ENCODE results near the gene DHDDS.
A peak's percentile ranks its signal among the peaks of the same experiment; 100 is the strongest.

Gene DHDDS

GRCh38 chr1:26410706-26411623 lies 21.2 kb upstream of the DHDDS start, which contains the start of gene LIN28A:
LIN28A (plus strand) TSS chr1:26410817; CDS start chr1:26410892, 75 bp downstream.
- no peak within 1 kb of the TSS for H3K27ac Mint-ChIP-seq

GRCh38 chr1:26411624-26412074 lies 20.5 kb upstream of the DHDDS start:
- no peaks in the 10 kb centered on the region for H3K9me3 Mint-ChIP-seq
- ATAC-seq, result no peak
- H3K4me1 Mint-ChIP-seq, result peaks cover 34% of the 10 kb centered on the region

More at GRCh38 chr1:26410706-26411623, 21.2 kb upstream of the DHDDS start, which contains the start of gene LIN28A:
- DNase-seq (peak in 1 of 2 donors; percentile 9), ATAC-seq (no peak)
- Mint-ChIP-seq H3K4me1 (peaks cover 34% of the 10 kb centered on the region), H3K4me3 (peak within 1 kb of the TSS; percentile 4 to 22), H3K9me3 (no peaks in the 10 kb centered on the region), H3K27me3 (peaks cover 74% of the 10 kb centered on the region)

DNA sequence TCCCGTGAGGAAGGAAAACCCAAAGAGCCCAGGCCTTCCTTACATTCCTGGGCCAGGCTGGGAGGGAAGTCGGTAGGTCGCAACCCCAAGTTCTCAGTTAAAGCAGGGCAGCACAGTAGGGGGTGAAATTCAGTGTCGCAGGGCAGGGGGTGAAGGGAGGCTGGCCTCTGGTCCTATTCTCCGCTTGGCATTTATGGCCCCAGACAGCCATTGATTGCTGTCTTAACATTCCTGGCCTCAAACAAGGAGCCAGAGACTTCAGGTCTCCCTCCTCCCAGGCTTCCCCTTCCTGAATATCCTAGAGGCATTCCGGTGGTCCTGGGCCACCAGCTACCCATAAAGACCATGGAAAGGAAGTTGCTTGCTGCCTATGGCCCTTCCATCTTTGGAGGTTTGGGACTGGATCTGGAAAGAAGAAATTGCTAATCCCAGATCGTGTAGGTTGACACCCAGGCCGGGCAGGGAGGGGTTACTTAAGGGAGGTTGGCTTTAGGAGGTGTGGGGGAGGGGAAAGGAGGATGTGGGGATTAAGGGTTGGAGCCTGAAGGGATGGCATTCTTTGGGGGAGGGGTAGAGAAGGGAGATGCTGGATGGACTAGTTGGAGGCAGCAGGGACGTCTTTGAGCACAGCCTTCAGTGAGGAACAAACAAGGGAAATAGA lies 19.8 kb upstream of the DHDDS start:
- ATAC-seq (no peak), DNase-seq (no peak)
- peaks cover 34% of the 10 kb centered on the region for H3K4me1 Mint-ChIP-seq
- peaks cover 74% of the 10 kb centered on the region for H3K27me3 Mint-ChIP-seq
- no peak overlapping the region for H3K27ac Mint-ChIP-seq
- H3K4me3 Mint-ChIP-seq, result no peak overlapping the region
- no peaks in the 10 kb centered on the region for H3K9me3 Mint-ChIP-seq

More at GRCh38 chr1:26411624-26412074, 20.5 kb upstream of the DHDDS start:
- Mint-ChIP-seq H3K27ac (no peak overlapping the region), H3K27me3 (peaks cover 74% of the 10 kb centered on the region), H3K4me3 (no peak overlapping the region)
- DNase-seq, result no peak

DNA sequence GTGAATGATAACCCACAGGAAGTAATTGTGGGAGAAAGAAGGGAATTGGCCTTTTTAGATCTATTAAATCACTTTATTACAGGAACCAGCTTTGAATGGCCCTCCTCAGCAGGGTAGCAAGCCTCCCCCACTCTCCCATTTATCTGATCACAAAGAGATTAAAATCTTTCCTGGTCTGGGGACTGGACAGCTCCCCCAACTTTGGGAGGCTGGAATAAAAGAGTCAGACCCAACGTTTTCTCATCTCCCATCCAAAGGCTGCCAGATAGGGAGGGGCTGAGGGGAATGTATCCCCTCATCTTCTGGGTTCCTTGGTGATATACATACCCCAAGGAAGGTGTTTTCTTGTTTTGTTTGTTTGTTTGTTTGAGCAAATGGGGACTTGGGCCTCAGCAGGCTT lies 19.1 kb upstream of the DHDDS start:
- H3K9me3 Mint-ChIP-seq, result no peaks in the 10 kb centered on the region
- peaks cover 67% of the 10 kb centered on the region for H3K27me3 Mint-ChIP-seq
- ATAC-seq, result no peak

DNA sequence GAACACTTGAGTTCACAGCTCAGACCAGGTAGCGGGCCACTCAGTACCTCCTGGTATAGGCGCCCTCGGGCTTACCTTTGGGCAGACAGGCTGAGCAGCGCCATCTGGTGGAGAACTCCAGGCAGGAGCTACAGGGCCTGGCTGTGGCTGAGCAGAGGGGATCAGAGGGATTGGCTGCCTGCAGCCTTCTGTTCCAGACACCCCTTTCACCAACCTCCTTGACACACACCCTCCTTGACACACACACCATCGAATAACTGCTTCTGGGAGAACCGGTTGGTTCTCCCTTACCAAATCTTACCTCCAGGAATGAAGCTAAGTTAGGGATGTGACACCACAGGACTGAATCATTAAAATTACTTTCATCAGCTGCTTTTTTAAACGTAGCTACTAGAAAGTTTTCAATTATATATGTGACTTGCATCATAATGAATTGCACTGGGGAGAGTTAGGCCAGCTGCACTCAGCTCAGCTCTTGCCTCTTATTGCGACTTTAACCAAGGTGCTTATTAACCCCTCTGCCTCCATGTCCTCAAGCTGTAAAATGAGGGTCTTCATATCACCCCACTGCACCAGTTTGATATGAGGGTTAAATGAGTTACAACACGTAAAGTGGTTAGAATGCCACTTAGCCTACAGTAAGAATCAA lies 14.9 kb upstream of the DHDDS start:
- peak; percentile 100 for ATAC-seq
- H3K27ac Mint-ChIP-seq, result no peak overlapping the region
- no peaks in the 10 kb centered on the region for H3K4me1 Mint-ChIP-seq
- no peak overlapping the region for H3K4me3 Mint-ChIP-seq
- peak; percentile 78 to 83 for DNase-seq
- peaks cover 35% of the 10 kb centered on the region for H3K27me3 Mint-ChIP-seq
- H3K9me3 Mint-ChIP-seq, result no peaks in the 10 kb centered on the region

More for the DNA sequence above, 19.1 kb upstream of the DHDDS start:
- DNase-seq, result no peak
- Mint-ChIP-seq H3K4me1 (peaks cover 34% of the 10 kb centered on the region), H3K4me3 (no peak overlapping the region), H3K27ac (no peak overlapping the region)

DNA sequence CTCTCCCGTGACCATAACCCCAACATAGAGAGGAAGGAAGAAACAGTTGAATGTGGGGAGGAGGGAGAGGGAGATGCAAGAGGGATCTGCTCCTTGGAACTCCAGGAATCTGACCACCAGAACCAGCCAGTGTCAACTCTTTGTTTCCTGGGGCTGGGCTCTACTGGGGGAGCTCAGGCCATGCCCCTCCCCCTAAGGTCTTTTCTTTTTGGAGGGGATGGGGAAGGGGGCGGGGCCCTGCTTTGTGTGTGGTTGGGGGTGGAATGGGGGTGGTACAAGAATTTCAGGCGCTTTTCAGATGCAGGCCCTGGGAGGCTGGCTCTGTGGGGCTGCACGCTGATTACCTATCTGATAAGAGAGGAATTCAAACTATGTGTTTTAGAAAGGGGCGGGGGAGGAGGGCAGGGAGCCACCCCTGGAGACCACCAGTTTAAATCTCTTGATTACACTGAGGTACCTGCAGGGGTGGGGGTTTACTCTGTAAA lies 13.2 kb upstream of the DHDDS start:
- no peaks in the 10 kb centered on the region for H3K9me3 Mint-ChIP-seq
- ATAC-seq, result no peak
- DNase-seq, result no peak
- H3K27ac Mint-ChIP-seq, result peak overlapping the region in 1 of 2 donors; percentile 1
- no peaks in the 10 kb centered on the region for H3K4me1 Mint-ChIP-seq
- H3K4me3 Mint-ChIP-seq, result no peak overlapping the region
- H3K27me3 Mint-ChIP-seq, result peaks cover 25% of the 10 kb centered on the region

DNA sequence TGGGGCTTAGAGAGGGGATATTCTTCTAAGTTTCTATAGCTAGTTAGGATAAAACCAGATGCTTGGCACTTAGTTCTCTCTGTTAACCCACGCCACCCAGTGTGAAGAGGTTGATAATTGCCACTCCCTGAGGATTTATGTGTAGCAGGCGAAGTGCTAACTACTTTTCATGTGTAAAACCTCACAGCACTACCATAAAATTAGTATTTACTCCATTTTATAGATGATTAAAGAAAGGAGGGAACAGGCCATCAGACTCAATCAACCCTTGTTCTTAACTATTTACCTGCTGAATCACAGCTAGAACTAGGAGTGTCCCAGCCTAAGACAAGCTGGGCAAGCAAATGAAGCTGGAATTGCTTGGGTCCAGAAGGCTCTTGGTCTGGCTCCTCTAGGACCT lies 12.6 kb upstream of the DHDDS start:
- H3K4me3 Mint-ChIP-seq, result no peak overlapping the region
- H3K27me3 Mint-ChIP-seq, result peaks cover 19% of the 10 kb centered on the region
- no peaks in the 10 kb centered on the region for H3K9me3 Mint-ChIP-seq
- H3K4me1 Mint-ChIP-seq, result no peaks in the 10 kb centered on the region
- H3K27ac Mint-ChIP-seq, result no peak overlapping the region
- ATAC-seq (no peak), DNase-seq (no peak)

DNA sequence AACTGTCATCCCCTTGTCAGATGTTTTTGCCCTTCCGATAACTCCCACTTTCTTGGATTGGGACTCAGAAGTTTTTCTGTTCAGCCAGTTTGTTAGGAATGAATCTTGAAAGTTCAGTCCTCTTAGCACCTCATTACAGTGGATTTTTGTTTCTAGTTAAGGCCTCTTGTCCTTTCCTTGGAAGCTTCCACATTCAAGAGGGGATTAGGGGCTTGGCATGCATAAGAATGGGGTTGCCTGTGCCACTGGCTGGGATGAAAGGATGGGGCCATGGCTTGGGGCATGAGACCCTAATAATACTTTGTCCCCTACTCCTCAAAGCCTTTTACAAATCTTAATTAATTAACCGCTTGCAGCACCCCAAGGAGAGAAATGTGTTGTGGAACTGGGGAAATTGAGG lies 2.4 kb upstream of the DHDDS start:
- H3K9me3 Mint-ChIP-seq, result no peaks in the 10 kb centered on the region
- H3K27ac Mint-ChIP-seq, result no peak overlapping the region
- DNase-seq (no peak), ATAC-seq (no peak)
- peaks cover 8% of the 10 kb centered on the region for H3K27me3 Mint-ChIP-seq
- peaks cover 29% of the 10 kb centered on the region for H3K4me1 Mint-ChIP-seq
- no peak overlapping the region for H3K4me3 Mint-ChIP-seq

- Mint-ChIP-seq H3K9me3 (no peaks in the 10 kb centered on the region), H3K4me1 (peaks cover 29% of the 10 kb centered on the region), H3K27me3 (no peaks in the 10 kb centered on the region), H3K27ac (peak overlapping the region in 1 of 2 donors; percentile 90), H3K4me3 (peak overlapping the region; percentile 96 to 99)
- DNase-seq, result no peak
- no peak for ATAC-seq
Observed at GRCh38 chr1:26432793-26433192, 672 bp downstream of the DHDDS start.

- DNase-seq, result no peak
- Mint-ChIP-seq H3K27me3 (no peaks in the 10 kb centered on the region), H3K9me3 (no peaks in the 10 kb centered on the region), H3K27ac (no peak overlapping the region), H3K4me3 (peak overlapping the region in 1 of 2 donors; percentile 29), H3K4me1 (peaks cover 29% of the 10 kb centered on the region)
- no peak for ATAC-seq
Observed at GRCh38 chr1:26434161-26434752, 2.1 kb downstream of the DHDDS start.

DNA sequence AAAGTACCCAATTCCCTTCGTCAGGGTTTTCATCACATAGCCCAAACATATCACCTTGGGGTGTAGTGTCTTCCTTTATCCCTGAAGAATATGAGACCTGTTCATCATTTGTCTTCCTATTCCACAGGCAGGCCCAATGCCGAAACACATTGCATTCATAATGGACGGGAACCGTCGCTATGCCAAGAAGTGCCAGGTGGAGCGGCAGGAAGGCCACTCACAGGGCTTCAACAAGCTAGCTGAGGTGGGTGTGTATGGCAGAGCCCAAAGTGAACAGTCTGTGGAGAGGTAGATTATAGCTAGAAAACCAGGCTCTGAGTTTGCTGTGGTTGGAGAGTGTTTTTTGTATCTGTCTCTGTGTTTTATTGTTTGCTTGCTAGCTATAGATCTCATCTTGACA lies 5.9 kb downstream of the DHDDS start:
- Mint-ChIP-seq H3K27ac (no peak overlapping the region), H3K4me3 (no peak overlapping the region), H3K27me3 (no peaks in the 10 kb centered on the region), H3K4me1 (peaks cover 12% of the 10 kb centered on the region), H3K9me3 (no peaks in the 10 kb centered on the region)
- DNase-seq, result no peak
- ATAC-seq, result no peak

GRCh38 chr1:26440259-26440658 lies 8.1 kb downstream of the DHDDS start:
- ATAC-seq (no peak), DNase-seq (no peak)
- Mint-ChIP-seq H3K4me3 (no peak overlapping the region), H3K27ac (peak overlapping the region in 1 of 2 donors; percentile 78), H3K27me3 (no peaks in the 10 kb centered on the region), H3K4me1 (no peaks in the 10 kb centered on the region), H3K9me3 (no peaks in the 10 kb centered on the region)

- Mint-ChIP-seq H3K27ac (no peak overlapping the region), H3K9me3 (no peaks in the 10 kb centered on the region), H3K27me3 (no peaks in the 10 kb centered on the region)
Observed at GRCh38 chr1:26449868-26450267, 17.7 kb downstream of the DHDDS start.

DNA sequence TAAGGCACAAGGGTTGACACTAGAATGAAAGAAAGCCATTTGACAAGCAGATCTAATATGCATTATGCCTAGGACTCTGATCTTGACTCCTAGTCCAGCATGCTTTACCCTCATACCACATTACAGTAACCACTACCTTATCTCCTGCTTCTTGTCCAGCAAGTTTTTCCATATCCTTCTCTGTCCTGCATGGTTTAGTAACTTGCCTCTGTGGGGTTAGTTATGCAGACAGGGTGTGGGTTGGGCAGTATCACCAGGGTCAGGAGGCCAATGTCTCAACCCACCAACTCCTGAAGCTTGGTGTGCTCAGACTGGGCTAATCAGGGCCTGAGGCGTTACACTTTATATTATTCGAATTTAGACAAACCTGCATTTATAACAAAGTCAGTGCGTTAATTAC lies 18.8 kb downstream of the DHDDS start:
- no peak overlapping the region for H3K4me3 Mint-ChIP-seq
- H3K9me3 Mint-ChIP-seq, result no peaks in the 10 kb centered on the region
- peak overlapping the region in 1 of 2 donors; percentile 87 for H3K27ac Mint-ChIP-seq
- H3K4me1 Mint-ChIP-seq, result no peaks in the 10 kb centered on the region
- ATAC-seq (no peak), DNase-seq (no peak)
- H3K27me3 Mint-ChIP-seq, result no peaks in the 10 kb centered on the region

More at GRCh38 chr1:26449868-26450267, 17.7 kb downstream of the DHDDS start:
- ATAC-seq, result no peak
- DNase-seq, result no peak
- Mint-ChIP-seq H3K4me3 (no peak overlapping the region), H3K4me1 (no peaks in the 10 kb centered on the region)
